HG03139 (cell line): ENCODE results near the gene SETD1B.
A peak's percentile ranks its signal among the peaks of the same experiment; 100 is the strongest.

Experiments used
- ATAC-seq: cut with Tn5 transposase; IDR thresholded peaks from one replicate; pipeline ENCODE4 v1.9.1; 2021; ENCODE audit not compliant: unreplicated experiment

SETD1B gene

GRCh38 chr12:121823727-121824115, 19.9 kb downstream of the SETD1B start:
- ATAC-seq = no peak

- no peak for ATAC-seq
These were observed 21.3 kb downstream of the SETD1B start for GRCh38 chr12:121825041-121825523.

GRCh38 chr12:121826318-121827150, 22.7 kb downstream of the SETD1B start:
- ATAC-seq = no peak

- ATAC-seq = no peak
These were observed 23.7 kb downstream of the SETD1B start for GRCh38 chr12:121827351-121828099.

GRCh38 chr12:121828306-121828705, 24.5 kb downstream of the SETD1B start:
- no peak for ATAC-seq

- no peak for ATAC-seq
These were observed 25.0 kb downstream of the SETD1B start for GRCh38 chr12:121828826-121829225.

- no peak for ATAC-seq
These were observed 25.6 kb downstream of the SETD1B start for GRCh38 chr12:121829250-121829918.

GRCh38 chr12:121830134-121830533, 26.3 kb downstream of the SETD1B start:
- ATAC-seq = no peak

- ATAC-seq = no peak
These were observed 26.9 kb downstream of the SETD1B start for GRCh38 chr12:121830588-121831265.

GRCh38 chr12:121831571-121832245, 27.9 kb downstream of the SETD1B start:
- ATAC-seq = no peak

- ATAC-seq = no peak
These were observed 33.9 kb downstream of the SETD1B start for GRCh38 chr12:121837680-121838079.

GRCh38 chr12:121838126-121838525, 34.3 kb downstream of the SETD1B start:
- ATAC-seq = no peak

- peak; percentile 95 for ATAC-seq
These were observed 35.5 kb downstream of the SETD1B start for GRCh38 chr12:121839106-121839992.

- ATAC-seq = no peak
These were observed 36.4 kb downstream of the SETD1B start for GRCh38 chr12:121839993-121840761.

GRCh38 chr12:121843236-121843982, 39.6 kb downstream of the SETD1B start:
- ATAC-seq = no peak

- ATAC-seq = no peak
These were observed 41.9 kb downstream of the SETD1B start for GRCh38 chr12:121845701-121846100.

- no peak for ATAC-seq
These were observed 45.4 kb downstream of the SETD1B start for GRCh38 chr12:121849211-121849610.

- ATAC-seq = no peak
These were observed 45.9 kb downstream of the SETD1B start for GRCh38 chr12:121849665-121850064.
